ENCODE measurements around the gene GNA12.

Gene GNA12

GRCh38 chr7:2775785-2776184, 68.3 kb downstream of the GNA12 start:
- no peak for DNase-seq (ENCODE audit: low spot score)

- DNase-seq (ENCODE audit: low spot score): no peak
These were observed 68.7 kb downstream of the GNA12 start for GRCh38 chr7:2775376-2775775.

- no peak for DNase-seq (ENCODE audit: low spot score)
These were observed 69.2 kb downstream of the GNA12 start for GRCh38 chr7:2774935-2775334.

GRCh38 chr7:2774280-2774679, 69.8 kb downstream of the GNA12 start:
- no peak for DNase-seq (ENCODE audit: low spot score)

GRCh38 chr7:2773608-2774007, 70.5 kb downstream of the GNA12 start:
- DNase-seq (ENCODE audit: low spot score): no peak

GRCh38 chr7:2771274-2771731, 72.8 kb downstream of the GNA12 start:
- no peak for DNase-seq (ENCODE audit: low spot score)

GRCh38 chr7:2764621-2765020, 79.5 kb downstream of the GNA12 start:
- no peak for DNase-seq (ENCODE audit: low spot score)

- DNase-seq (ENCODE audit: low spot score): no peak
These were observed 80.5 kb downstream of the GNA12 start for GRCh38 chr7:2763597-2763996.

- DNase-seq (ENCODE audit: low spot score): no peak
These were observed 82.2 kb downstream of the GNA12 start for GRCh38 chr7:2761801-2762497.

GRCh38 chr7:2761131-2761624, 82.9 kb downstream of the GNA12 start:
- DNase-seq (ENCODE audit: low spot score): no peak

- DNase-seq (ENCODE audit: low spot score): peak; percentile 41
These were observed 83.8 kb downstream of the GNA12 start for GRCh38 chr7:2760098-2760889.

GRCh38 chr7:2759736-2760097, 84.4 kb downstream of the GNA12 start:
- DNase-seq (ENCODE audit: low spot score): no peak

GRCh38 chr7:2758673-2759616, 85.2 kb downstream of the GNA12 start:
- no peak for DNase-seq (ENCODE audit: low spot score)

- DNase-seq (ENCODE audit: low spot score): no peak
These were observed 86.0 kb downstream of the GNA12 start for GRCh38 chr7:2757904-2758672.

- no peak for DNase-seq (ENCODE audit: low spot score)
These were observed 86.7 kb downstream of the GNA12 start for GRCh38 chr7:2757361-2757903.

GRCh38 chr7:2755531-2755930, 88.6 kb downstream of the GNA12 start:
- no peak for DNase-seq (ENCODE audit: low spot score)

GRCh38 chr7:2754912-2755311, 89.2 kb downstream of the GNA12 start:
- DNase-seq (ENCODE audit: low spot score): no peak

GRCh38 chr7:2754086-2754485, 90.0 kb downstream of the GNA12 start:
- DNase-seq (ENCODE audit: low spot score): no peak

- DNase-seq (ENCODE audit: low spot score): no peak
These were observed 91.0 kb downstream of the GNA12 start for GRCh38 chr7:2753148-2753547.

- no peak for DNase-seq (ENCODE audit: low spot score)
These were observed 93.0 kb downstream of the GNA12 start for GRCh38 chr7:2751086-2751485.

- no peak for DNase-seq (ENCODE audit: low spot score)
These were observed 94.1 kb downstream of the GNA12 start for GRCh38 chr7:2750004-2750407.

All from NAMALWA (cell line).